HG02798 (cell line): ENCODE measurements around the gene SLC16A4.
A peak's percentile ranks its signal among the peaks of the same experiment; 100 is the strongest.
"Not testable (repeated sequence)": the region's sequence is repeated elsewhere in the genome, so short reads cannot be mapped to it uniquely, and the experiment has no call there.

ENCODE experiments used
- ATAC-seq: cut with Tn5 transposase; IDR thresholded peaks from one replicate; pipeline ENCODE4 v1.9.1; 2021; ENCODE audit warnings: mild to moderate bottlenecking; ENCODE audit not compliant: unreplicated experiment, poor library complexity

The SLC16A4 gene

DNA sequence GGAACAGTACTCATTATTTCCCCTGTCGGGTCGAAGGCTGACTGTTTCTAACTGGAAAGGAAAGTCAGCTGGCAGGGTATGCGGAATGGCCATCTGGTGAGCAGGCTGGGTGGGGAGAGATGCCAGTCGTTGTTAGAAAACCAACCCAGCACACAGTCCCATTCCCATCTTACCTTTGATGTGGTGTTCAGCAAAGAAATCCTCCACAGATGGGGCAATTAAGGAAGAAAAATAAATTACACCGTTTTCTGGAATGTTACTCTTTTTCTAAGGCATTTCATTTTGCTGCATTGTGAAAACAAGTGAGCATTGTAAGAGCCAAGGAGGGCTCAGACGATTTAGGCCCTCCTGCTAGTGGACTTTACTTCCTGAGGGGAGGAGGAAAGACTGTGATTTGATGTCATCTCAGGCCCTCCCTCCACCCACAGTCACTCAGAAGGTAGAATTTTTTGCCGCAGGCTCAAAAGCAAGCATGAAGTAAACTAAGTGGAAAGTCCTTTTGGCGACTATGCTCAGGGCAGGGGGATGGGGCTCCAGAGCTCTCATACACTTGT is at the start of gene SLC16A4:
TSS of gene SLC16A4 (minus strand) at position 335 of the 554 bp plus-strand sequence. CDS start 1,703 bp downstream, outside the sequence.
- ATAC-seq, result no peak

DNA sequence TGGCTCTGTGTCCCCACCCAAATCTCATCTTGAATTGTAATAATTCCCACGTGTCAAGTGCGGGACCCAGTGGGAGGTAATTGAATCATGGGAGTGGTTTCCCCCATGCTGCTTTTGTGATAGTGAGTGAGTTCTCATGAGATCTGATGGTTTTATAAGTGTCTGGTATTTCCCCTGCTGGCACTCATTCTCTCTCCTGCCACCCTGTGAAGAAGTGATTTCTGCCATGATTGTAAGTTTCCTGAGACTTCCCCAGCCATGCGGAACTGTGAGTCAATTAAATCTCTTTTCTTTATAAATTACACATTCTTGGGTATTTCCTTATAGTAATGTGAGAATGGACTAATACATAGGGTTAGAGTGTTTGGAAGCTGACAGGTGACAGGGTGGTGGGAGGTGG is 49.0 kb upstream of the SLC16A4 start:
- not testable (repeated sequence) for ATAC-seq

DNA sequence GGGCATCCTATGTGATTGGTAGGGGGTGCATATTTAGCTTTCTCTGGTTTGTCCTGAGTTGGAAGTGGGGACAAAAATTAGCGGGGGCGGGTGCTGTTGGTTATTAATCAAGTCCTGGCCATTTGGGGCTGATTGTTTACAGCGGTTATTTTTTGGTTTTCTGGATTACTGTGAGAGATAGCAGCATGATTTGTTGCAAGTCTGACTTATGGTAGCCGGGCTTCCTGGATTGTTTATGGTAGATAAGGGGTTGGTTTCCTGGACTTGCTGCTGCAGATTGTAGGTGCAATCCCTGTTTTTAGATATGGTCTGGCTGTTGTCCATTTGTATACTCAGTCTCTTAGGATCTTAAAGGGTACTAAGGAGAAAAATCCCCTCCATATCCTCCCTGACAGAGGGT is 48.1 kb upstream of the SLC16A4 start:
- no peak for ATAC-seq

DNA sequence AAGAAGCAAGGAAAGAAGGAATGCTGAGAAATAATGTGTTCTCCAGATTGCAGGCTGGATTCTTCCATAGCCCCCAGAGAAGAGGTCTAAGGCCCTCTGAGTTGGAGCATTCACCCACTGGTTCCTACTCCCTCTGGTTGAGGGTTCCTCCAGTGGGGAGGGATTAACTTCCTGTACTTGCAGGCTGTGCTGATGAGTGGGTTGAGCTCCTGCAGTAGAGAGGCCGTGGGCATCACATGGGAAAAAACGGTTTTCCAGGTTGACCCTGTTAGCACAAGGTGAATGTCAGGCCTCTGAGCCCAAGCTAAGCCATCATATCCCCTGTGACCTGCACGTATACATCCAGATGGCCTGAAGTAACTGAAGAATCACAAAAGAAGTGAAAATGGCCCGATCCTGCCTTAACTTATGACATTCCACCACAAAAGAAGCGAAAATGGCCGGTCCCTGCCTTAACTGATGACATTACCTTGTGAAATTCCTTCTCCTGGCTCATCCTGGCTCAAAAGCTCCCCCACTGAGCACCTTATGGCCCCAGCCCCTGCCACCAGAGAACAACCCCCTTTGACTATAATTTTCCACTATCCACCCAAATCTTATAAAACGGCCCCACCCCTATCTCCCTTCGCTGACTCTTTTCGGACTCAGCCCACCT is 46.9 kb upstream of the SLC16A4 start:
- ATAC-seq, result not testable (repeated sequence)

DNA sequence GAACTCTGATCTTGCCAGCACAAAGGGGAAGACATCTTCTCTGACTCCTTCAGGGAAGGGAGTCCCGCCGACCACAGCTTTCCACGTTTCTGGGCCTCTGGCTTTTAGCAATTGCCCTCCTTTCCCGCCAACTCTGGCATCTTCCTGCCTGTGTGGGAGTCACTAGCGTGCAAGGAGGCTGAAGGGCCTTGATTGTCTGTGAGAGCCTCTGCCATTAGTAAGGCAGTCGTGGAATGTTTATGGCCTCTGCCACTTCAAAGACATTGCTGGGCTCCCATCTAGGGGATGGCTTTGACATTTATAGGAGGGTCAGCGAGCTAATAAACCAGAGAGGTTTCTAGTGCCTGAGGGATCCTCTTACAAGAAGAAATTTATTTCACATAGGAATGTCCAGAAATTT is 45.8 kb upstream of the SLC16A4 start:
- no peak for ATAC-seq

DNA sequence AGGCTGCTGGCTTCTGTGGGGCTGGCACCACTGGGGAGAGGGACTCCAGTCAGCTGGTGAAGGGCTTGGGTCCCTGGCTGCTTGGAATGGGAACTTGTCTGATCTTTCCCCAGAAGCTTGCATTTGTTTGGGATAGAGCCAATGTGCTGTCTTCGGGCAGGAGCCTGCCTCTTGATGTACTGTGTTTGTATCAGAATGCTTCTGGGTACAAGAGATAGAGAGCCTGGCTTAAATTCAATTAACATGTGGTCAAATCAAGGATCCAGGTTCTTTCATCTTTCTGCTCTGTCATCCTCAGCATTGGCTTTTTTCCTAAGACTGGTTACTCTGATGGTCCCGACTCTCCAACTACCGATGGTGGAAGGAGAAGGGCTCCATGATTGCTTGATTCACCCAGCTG is 44.1 kb upstream of the SLC16A4 start:
- no peak for ATAC-seq

DNA sequence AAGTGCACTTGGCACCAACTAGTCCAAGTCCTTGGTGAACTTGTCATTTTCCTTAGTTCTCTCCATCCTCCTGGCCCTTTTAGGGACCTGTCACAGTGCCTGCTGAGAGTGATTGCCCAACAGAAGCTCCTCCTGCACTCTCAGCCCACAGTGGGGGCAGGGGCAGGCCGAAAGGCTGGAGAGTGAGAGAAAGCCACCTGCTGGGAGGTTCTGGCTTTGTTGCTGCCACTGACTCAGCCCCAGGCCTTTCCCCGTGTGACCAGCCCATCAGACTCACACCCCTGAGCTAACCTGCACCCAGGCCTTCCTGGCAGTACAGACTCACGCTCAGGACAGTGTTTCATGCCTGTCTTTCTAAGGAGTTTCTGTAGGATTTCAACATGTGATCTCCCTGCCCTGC is 43.0 kb upstream of the SLC16A4 start:
- ATAC-seq, result no peak

DNA sequence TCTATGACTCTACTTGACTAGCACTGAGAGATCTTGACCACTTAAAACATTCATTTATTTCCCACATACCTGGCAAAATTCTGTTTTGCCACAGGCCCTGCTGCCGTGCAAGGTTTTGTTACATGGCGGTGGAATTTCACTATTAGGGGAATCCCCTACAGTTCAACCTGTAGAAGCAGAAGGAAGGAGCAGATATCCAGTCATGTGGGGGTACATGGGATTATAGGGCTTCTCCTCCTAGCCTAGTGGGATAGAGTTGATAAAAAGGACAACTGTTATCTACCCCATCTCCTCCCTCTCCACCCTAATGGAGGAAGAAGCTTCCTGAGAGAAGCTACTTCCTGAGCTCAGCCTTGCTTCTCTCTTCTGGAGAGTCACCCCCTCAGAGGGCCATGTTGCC is 42.4 kb upstream of the SLC16A4 start:
- ATAC-seq, result no peak

DNA sequence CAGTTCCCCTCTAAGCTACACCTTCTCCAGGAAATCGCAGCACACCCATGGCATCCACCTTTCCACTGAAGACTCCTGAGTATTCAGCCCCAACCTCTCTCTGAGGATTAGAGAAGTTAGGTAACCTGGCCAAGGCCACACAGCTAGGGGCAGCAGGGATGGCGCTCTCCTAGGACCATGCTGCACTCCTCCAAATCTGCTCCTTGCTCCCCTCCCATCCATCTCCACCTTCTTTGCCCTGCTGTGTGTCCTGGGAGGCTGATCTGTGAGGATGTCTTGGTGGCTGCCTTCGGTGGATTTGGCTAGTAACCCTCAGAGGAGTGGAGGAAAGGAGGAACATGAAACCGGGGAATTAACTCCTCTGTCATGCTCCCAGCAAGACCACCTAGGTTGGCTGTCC is 40.1 kb upstream of the SLC16A4 start:
- ATAC-seq, result no peak

DNA sequence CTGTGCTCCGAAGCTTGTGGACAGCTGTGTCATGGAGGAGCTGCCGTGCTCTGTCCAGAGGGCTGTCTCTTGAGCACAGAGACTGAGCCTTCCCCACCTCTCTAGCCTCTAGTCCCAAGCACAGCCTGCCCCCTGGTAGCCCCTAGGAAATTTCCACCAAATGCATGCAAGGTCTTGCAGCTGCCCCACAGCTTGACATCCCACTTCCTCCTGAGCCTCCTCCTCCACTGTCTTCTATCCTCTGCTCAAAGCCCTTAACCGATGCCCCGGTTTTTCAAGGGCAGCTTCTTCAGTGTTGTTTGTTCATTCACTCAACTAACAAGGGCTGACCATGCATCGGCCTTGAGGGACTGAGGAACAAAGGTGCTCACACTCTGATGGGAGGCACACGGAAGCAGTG is 39.5 kb upstream of the SLC16A4 start:
- ATAC-seq, result no peak

DNA sequence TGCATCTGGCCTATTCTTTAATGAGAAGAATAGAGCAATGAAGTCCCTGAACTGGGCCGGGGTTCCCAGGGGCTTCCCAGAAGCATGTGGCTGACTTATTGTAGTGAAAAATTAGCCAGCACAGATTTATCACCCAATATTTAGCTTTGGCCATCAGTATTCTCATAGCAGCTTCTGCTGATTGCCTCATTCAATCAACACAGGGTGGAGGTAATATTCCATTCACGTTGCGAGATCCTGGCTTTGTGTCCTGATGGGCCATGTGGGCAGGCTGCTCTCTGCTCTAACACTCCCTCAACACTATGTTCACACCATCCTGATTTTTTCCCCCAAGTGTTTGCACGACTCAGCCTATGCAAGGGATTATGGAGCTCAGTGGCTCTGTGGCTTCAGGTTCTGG is 38.1 kb upstream of the SLC16A4 start:
- ATAC-seq, result no peak

DNA sequence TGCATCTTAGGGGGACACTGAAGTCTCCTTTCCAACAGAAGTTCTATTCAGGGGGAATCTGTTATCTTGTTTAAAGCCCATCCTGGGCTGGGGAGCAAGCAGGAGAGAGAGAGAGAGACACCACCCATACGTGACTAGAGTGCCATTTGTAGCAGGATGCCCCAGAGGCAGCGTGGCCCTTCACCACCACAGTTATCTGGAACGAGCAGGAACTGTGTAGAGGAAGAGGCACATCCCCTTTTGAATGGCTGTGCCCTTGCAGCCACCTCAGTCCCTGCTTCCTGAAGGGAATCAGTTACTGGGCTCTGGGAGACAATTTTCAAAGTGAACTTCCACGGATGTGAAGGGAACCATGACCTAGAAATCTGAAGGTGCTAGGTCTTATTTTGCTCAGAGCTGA is 36.0 kb upstream of the SLC16A4 start:
- no peak for ATAC-seq

DNA sequence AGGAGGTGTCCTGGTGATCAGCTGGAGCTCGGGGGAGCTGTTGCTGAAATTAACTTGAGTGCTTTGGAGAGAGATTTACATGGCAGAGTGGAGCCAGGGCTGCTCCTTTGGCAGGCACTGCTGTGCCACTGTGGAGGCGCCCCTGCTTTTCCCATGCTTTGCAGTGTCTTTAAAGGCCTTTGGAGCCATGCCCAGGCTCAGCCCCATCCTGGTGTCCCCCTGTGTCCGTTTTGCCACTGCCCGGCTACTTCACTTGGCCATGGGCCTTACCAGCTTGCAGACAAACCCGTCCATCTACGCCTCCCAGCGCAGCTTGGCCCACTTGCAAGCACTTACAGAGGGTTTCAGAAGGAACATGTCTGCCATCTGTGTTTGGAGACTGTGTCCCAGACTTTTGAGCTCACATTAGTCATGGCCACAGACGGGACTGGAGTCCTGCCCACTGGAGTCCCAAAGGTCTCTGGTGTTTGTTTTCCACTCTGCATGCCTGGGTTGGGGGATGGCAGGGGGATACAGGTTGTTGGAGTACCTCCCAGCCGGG is 34.9 kb upstream of the SLC16A4 start:
- ATAC-seq, result no peak

DNA sequence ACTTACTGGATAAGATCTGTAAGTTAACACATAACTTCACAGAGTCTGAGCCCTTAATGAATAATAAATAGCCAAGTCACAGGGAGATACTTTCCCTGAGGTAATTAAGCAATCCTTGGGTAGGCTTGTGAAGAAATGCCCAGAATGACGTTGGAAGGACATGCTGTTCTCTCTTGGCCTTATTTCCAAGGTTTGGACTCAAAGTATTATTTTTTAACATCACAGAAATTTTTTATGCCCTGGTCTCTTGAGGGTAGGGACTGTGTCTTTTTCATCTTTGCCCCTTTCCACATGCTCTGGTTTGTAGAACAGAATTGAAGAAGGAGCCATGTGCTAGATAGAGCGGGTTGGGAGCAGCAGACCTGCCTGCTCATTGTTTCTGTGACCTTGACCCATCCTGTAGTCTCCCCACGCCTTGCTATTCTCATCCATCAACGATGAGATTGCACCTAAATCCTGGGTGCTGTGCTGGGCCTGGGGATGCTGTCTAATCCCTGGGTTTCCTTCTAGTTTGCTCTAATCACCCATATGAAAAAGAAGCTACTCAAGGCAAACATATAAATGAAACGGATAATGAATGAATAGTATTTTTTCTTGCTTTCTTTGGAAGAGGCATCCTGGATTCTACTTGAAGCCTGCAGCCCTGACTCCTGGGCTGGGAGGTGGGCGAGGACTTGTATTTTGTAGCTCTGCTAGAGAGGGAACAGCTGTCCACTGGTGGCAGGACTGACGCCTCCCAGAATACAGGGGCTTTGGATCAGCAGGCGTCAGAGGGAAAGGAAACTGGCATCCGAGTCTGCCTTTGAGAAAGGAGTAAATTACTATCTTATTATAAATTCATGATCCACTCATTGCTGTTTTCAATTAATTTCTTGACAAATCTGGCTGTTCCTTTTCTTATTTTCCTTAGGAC is 34.1 kb upstream of the SLC16A4 start:
- ATAC-seq, result no peak

DNA sequence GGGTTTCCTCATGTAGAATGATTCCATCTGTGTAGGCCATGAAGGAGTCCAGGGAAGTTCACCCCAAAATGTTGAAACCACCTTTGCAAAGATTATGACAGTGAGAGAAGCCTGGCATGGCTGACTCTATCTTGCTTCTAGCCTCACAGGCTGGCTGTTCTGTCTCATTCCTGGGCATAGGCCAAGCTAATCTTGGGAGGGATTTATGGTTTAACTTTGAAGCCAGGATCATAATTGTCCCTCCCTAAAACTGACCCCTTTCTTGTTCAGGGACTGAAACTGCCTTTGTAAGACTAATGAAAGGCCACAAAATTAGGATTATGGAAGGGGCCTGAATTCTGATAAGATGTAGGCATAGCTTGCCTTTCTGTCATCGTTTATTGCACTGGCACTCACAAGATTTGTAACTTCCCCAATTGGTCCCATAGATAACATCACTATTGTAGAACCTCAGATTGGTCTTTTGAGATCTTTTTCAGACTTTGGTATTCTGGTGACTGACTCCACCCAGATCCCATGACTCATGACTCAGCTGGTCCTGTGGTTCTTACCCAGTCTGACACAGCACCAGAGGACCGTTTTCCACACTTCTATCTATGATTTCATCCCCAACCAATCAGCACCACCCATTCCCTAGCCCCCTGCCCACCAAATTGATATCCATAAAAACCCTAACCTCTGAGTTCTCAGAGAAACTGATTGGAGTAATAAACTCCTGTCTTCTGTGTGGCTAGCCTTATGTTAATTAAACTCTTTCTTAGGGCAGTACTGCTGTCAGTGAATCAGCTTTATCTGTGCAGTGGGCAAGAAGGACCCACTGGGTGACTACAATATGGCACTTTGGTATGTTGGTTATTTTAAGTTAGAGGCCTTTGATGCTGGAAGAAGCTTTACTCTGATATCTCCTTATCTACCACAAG is 30.3 kb upstream of the SLC16A4 start:
- peak; percentile 33 for ATAC-seq

DNA sequence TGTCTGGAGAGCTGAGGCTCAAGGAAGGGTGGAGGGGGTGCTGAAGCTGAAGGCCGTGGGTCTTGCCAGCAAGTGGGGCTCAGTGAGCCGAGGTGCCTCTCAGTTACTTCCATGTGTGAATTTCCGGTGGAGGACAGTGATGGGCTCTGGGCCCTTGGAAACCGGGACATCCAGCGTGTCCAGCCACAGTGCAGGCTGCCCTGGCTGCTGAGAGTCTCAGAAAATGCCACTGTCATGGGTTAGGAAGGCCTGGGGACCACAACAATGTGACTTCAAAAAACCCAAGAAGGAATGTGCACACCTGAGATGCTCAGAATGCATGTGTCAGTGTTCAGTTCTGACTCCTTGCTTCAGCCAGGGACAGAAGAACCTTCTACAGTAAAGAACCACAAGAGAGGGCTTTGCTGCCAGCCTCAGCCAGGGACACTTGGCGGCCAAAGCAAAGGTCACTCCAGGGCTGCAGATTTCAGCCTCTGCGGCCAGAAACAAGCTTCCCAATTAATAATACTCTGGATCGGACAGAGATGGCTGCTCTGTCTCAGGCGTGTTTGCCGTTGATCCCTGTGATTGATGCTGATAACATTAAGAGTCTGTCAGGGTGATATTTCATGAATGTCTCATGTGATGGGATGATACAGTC is 29.3 kb upstream of the SLC16A4 start:
- ATAC-seq, result no peak

DNA sequence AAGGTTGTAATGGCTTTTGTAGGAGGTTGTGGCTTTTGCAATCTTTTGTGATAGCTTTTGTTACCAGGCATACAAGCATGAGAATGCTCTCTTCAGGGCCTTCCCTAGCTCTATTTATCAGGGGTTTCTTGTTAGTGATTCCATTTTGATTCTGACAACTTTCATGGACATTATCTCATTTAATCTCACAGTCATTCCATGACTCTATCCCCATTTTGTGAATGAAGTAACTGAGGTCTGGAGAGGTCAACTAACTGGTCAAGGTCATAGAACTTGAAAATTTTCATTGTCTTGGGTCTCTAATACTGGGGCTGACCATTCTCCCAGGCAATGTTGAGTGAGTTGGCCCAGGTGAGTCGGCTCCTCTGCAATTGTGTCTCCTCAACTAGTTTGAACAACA is 27.9 kb upstream of the SLC16A4 start:
- no peak for ATAC-seq

DNA sequence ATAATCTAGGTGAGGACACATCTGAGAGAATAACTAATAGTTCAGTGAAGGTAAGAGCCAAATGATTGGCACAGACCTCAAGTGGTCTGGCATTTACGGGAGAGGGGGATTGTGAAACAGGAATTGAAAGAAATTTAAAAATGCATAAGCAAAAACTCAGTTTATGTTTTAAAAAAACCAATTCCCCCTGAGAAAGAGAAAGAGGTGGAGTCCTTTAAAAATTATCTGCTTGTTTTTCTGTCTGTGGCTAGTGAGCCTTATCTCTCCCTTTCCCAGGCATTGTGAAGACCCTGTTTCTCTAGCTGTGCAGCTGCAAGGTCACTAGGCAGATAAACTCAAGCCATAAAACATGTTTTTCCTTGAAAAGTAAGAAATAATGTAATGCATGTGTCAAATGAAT is 22.2 kb upstream of the SLC16A4 start:
- ATAC-seq, result not testable (repeated sequence)

DNA sequence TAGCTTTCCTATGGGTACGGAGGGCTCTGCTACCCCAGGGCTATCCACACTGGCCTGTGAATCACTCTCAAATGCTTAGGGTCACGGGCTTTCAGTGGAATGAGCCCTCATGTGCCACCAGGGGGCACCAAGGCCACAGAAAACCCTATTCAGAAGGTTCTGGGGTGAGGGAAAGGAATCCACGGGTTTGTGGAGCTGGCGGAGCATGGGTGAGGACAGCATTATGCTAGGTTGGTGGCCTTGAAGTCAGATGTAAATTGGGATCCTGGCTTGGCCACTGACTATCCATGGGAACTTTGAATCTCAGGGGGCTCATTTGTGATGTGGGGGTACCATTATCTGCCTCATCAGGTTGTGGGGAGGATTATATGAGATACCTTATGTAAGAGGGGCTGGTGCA is 21.8 kb upstream of the SLC16A4 start:
- peak; percentile 55 for ATAC-seq
